HG02852 (cell line): ENCODE data around the gene MB.
"Not testable (repeated sequence)": the region's sequence is repeated elsewhere in the genome, so short reads cannot be mapped to it uniquely, and the experiment has no call there.

ENCODE experiments used
- ATAC-seq: cut with Tn5 transposase; IDR thresholded peaks from one replicate; pipeline ENCODE4 v1.9.1; 2021; ENCODE audit warnings: mild to moderate bottlenecking, moderate library complexity; ENCODE audit not compliant: unreplicated experiment

Gene MB

GRCh38 chr22:35638001-35638400, 20.9 kb upstream of the MB start:
- no peak for ATAC-seq

GRCh38 chr22:35637254-35637653, 20.1 kb upstream of the MB start:
- no peak for ATAC-seq

- no peak for ATAC-seq
These were observed 17.9 kb upstream of the MB start for GRCh38 chr22:35634943-35635540.

GRCh38 chr22:35634015-35634414, 16.9 kb upstream of the MB start:
- ATAC-seq: no peak

GRCh38 chr22:35633520-35633919, 16.4 kb upstream of the MB start:
- ATAC-seq: no peak

GRCh38 chr22:35632935-35633334, 15.8 kb upstream of the MB start:
- ATAC-seq: no peak

GRCh38 chr22:35631597-35631996, 14.5 kb upstream of the MB start:
- ATAC-seq: no peak

- ATAC-seq: no peak
These were observed 13.8 kb upstream of the MB start for GRCh38 chr22:35630891-35631290.

GRCh38 chr22:35630387-35630793, 13.3 kb upstream of the MB start:
- ATAC-seq: no peak

- ATAC-seq: no peak
These were observed 12.5 kb upstream of the MB start for GRCh38 chr22:35629406-35630216.

GRCh38 chr22:35628732-35629131, 11.6 kb upstream of the MB start:
- ATAC-seq: no peak

- no peak for ATAC-seq
These were observed 10.3 kb upstream of the MB start for GRCh38 chr22:35627267-35628041.

- ATAC-seq: no peak
These were observed 8.8 kb upstream of the MB start for GRCh38 chr22:35625763-35626432.

GRCh38 chr22:35624547-35624946, 7.4 kb upstream of the MB start:
- ATAC-seq: no peak

- not testable (repeated sequence) for ATAC-seq
These were observed 6.8 kb upstream of the MB start for GRCh38 chr22:35623885-35624284.

- no peak for ATAC-seq
These were observed 5.2 kb upstream of the MB start for GRCh38 chr22:35622191-35622913.

GRCh38 chr22:35621451-35621850, 4.3 kb upstream of the MB start:
- ATAC-seq: no peak

GRCh38 chr22:35620624-35621251, 3.6 kb upstream of the MB start:
- no peak for ATAC-seq

- ATAC-seq: no peak
These were observed 2.4 kb upstream of the MB start for GRCh38 chr22:35619336-35620094.
